ENCODE results near the gene EDNRB.
"Not testable (repeated sequence)": the region's sequence is repeated elsewhere in the genome, so short reads cannot be mapped to it uniquely, and the experiment has no call there.

EDNRB gene

GRCh38 chr13:77918391-77919245 is at the start of gene EDNRB:
Gene EDNRB, minus strand, starts transcription at chr13:77918831. Its CDS starts 258 bp downstream, at chr13:77918573.
- peak; percentile 9 for DNase-seq

- no peak for DNase-seq
These were observed 48.0 kb upstream of the EDNRB start for GRCh38 chr13:77966671-77967070.

- no peak for DNase-seq
These were observed 34.1 kb upstream of the EDNRB start for GRCh38 chr13:77952737-77953136.

GRCh38 chr13:77952276-77952675 is 33.6 kb upstream of the EDNRB start:
- DNase-seq: no peak

GRCh38 chr13:77946522-77946921 is 27.9 kb upstream of the EDNRB start:
- DNase-seq: no peak

- DNase-seq: not testable (repeated sequence)
These were observed 16.4 kb upstream of the EDNRB start for GRCh38 chr13:77935063-77935462.

GRCh38 chr13:77930430-77930829 is 11.8 kb upstream of the EDNRB start:
- no peak for DNase-seq

GRCh38 chr13:77928909-77929308 is 10.3 kb upstream of the EDNRB start:
- no peak for DNase-seq

- DNase-seq: no peak
These were observed 7.0 kb upstream of the EDNRB start for GRCh38 chr13:77925616-77926015.

- DNase-seq: no peak
These were observed 1.3 kb upstream of the EDNRB start for GRCh38 chr13:77919921-77920294.

- peak; percentile 17 for DNase-seq
These were observed 752 bp upstream of the EDNRB start for GRCh38 chr13:77919246-77919920.

GRCh38 chr13:77916488-77916887 is 2.1 kb downstream of the EDNRB start:
- DNase-seq: peak; percentile 15

- no peak for DNase-seq
These were observed 2.9 kb downstream of the EDNRB start for GRCh38 chr13:77915686-77916085.

- no peak for DNase-seq
These were observed 5.6 kb downstream of the EDNRB start for GRCh38 chr13:77913003-77913402.

- no peak for DNase-seq
These were observed 6.9 kb downstream of the EDNRB start for GRCh38 chr13:77911751-77912150.

- no peak for DNase-seq
These were observed 8.8 kb downstream of the EDNRB start for GRCh38 chr13:77909827-77910226.

- DNase-seq: no peak
These were observed 10.1 kb downstream of the EDNRB start for GRCh38 chr13:77908531-77908930.

- no peak for DNase-seq
These were observed 10.8 kb downstream of the EDNRB start for GRCh38 chr13:77907666-77908341.

GRCh38 chr13:77904031-77904430 is 14.6 kb downstream of the EDNRB start:
- no peak for DNase-seq

- no peak for DNase-seq
These were observed 15.2 kb downstream of the EDNRB start for GRCh38 chr13:77903435-77903834.

GRCh38 chr13:77902319-77902963 is 16.2 kb downstream of the EDNRB start:
- DNase-seq: no peak

GRCh38 chr13:77898097-77898496 is 20.5 kb downstream of the EDNRB start:
- DNase-seq: no peak

- peak; percentile 4 for DNase-seq
These were observed 21.7 kb downstream of the EDNRB start for GRCh38 chr13:77896977-77897376.
